AG09319 (cell line): ENCODE data around the gene MYOG.

Experiments used
- DNase-seq: peaks from one replicate; pipeline ENCODE4 v3.0.0-alpha.2; 2010; ENCODE audit warnings: low read depth; ENCODE audit errors: extremely low read depth
- TF ChIP-seq, protein P1 (sequence below): IDR thresholded peaks from 2 replicates; pipeline ENCODE4 v1.5.1; 2011; ENCODE audit warnings: low read depth, mild to moderate bottlenecking, inconsistent platforms, low read length, moderate library complexity

MYOG gene

DNA sequence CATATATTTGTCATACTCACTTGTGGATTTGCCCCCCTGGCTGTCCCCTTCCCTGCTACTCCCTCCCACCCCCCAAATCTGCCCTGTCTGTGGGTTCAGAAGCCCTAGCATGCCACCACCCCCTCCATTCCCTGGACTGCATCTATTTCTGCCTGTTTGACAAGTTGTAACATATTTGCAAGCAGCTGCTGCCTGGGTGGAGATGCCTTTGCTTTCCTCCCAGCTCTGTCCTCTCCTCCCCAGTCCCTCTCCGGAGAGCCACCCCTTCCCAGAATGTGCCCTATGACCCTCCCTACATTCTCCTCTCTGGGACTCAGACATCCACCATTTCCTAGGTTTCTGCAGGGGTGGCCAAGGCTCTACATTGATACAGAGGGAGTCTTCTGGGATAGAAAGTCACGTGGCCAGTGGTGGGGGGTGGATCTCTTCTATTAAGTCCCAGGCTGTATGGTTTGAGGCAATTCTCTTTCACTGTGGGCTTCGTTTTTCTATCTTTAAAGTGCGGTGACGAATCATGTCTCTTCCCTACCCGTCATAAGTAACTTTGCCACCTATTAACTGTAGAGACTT, 6.0 kb upstream of the MYOG start:
- DNase-seq, result no peak
- TF ChIP-seq, protein P1, sequence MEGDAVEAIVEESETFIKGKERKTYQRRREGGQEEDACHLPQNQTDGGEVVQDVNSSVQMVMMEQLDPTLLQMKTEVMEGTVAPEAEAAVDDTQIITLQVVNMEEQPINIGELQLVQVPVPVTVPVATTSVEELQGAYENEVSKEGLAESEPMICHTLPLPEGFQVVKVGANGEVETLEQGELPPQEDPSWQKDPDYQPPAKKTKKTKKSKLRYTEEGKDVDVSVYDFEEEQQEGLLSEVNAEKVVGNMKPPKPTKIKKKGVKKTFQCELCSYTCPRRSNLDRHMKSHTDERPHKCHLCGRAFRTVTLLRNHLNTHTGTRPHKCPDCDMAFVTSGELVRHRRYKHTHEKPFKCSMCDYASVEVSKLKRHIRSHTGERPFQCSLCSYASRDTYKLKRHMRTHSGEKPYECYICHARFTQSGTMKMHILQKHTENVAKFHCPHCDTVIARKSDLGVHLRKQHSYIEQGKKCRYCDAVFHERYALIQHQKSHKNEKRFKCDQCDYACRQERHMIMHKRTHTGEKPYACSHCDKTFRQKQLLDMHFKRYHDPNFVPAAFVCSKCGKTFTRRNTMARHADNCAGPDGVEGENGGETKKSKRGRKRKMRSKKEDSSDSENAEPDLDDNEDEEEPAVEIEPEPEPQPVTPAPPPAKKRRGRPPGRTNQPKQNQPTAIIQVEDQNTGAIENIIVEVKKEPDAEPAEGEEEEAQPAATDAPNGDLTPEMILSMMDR, result no peak

GRCh38 chr1:203091199-203091477, 5.3 kb upstream of the MYOG start:
- no peak for DNase-seq
- TF ChIP-seq, protein P1, result no peak

- DNase-seq, result no peak
- TF ChIP-seq, protein P1, result no peak
Measured at GRCh38 chr1:203090421-203091198, 4.8 kb upstream of the MYOG start.

DNA sequence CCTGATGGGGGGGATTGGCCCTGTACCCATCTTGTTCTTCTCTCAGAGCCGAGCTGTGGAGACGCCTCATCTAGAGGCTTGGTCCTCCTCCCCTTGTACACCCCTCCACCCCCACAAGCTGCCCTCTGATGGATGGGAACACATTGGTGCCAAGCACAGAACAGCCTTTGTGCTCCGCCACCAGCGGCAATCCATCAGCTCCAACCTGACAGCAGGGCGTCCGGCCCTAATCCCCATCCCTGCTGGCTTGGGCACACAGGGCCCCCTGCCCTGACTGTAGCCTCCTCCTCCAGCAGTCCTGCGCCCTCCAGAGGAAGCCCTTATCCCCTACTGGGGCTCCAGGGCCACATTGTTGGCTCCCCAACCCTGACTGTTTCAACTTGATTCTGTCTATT, 3.8 kb upstream of the MYOG start:
- no peak for DNase-seq
- TF ChIP-seq, protein P1, result no peak

GRCh38 chr1:203089001-203089650, 3.3 kb upstream of the MYOG start:
- no peak for DNase-seq
- TF ChIP-seq, protein P1, result no peak

DNA sequence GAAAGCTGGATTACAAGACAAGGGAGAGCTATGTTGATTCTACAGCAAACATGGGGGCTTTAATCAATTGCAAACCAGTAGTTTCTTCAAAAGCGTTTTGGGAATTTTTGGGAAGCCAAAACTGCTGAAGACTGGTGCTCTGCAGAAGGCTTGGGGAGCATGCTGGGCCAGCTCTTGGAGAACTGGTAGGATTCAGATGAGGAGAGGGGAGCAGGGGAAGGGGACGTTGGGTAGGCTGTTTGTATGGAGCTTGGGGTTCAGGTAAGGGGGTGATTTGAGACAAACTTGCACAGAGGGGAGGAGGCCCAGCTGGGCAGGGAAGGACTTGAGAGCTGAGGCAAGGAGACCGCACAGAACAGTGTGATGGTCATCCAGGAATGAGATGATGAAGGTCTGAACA, 2.6 kb upstream of the MYOG start:
- TF ChIP-seq, protein P1, result no peak
- DNase-seq, result no peak
